BJ (cell line): ENCODE results near the gene VAV2. TPM values are rescaled to one million over a fixed set of nuclear protein-coding genes. Genes with fewer than 3 reads are reported as not detected.

Experiments used
- CTCF ChIA-PET: fragments of 350-600 bp; formaldehyde crosslinking; extraction: SDS; loops from one replicate; lab custom pipeline; 2021; ENCODE audit warnings: antibody characterized with exemption, inconsistent platforms; lab: Yijun Ruan, JAX
- POLR2A ChIA-PET: fragments of 300-600 bp; sonication (Branson Sonifier 250); formaldehyde crosslinking; extraction: SDS; loops from one replicate; lab custom pipeline; 2021; ENCODE audit warnings: antibody characterized with exemption; lab: Charles Lee
- DNase-seq: peaks from one replicate; pipeline ENCODE4 v3.0.0-alpha.2; 2011; ENCODE audit warnings: low read depth
- H3K27me3 ChIP-seq: 2 replicates; pipeline ENCODE4 v1.6.0; 2011; ENCODE audit warnings: low read length; ENCODE audit not compliant: control insufficient read depth, insufficient read depth
- H3K36me3 ChIP-seq: 2 replicates; pipeline ENCODE4 v1.5.1; 2011; ENCODE audit warnings: low read length; ENCODE audit not compliant: control insufficient read depth, insufficient read depth
- H3K4me3 ChIP-seq: 2 replicates; pipeline ENCODE4 v1.5.1; 2011; ENCODE audit warnings: low read depth, mild to moderate bottlenecking, control low read depth, low read length
- CTCF ChIP-seq: IDR thresholded peaks from 2 replicates; pipeline ENCODE4 v1.5.1; 2011; ENCODE audit warnings: low read depth, mild to moderate bottlenecking, control low read depth, inconsistent platforms, low read length, moderate library complexity; ENCODE audit not compliant: insufficient read depth
- polyA plus RNA-seq: library from polyadenylated mRNA; depleted of rRNA; stranded (reverse); fragments of >200 nt; gene quantifications from 2 replicates; pipeline ENCODE4 v1.2.3, GENCODE V29; 2011

The VAV2 gene
- polyA plus RNA-seq, 1 experiment: 9.9 TPM

- no peak for DNase-seq
- CTCF ChIA-PET: no interaction called here
- no peak for TF ChIP-seq CTCF
- Histone ChIP-seq H3K36me3 (peaks cover 38% of the 10 kb centered on the region), H3K4me3 (no peak overlapping the region), H3K27me3 (no peaks in the 10 kb centered on the region)
- POLR2A ChIA-PET: no interaction called here
These were observed 47.5 kb upstream of the VAV2 start for GRCh38 chr9:134039386-134040175.

GRCh38 chr9:134037641-134038040 lies 45.5 kb upstream of the VAV2 start:
- Histone ChIP-seq H3K36me3 (peaks cover 45% of the 10 kb centered on the region), H3K4me3 (no peak overlapping the region), H3K27me3 (no peaks in the 10 kb centered on the region)
- DNase-seq: no peak
- ChIA-PET CTCF (interaction anchor here (0.6 kb wide), 1 partner anchor 23 kb away, joined by 3 read pairs; no protein-coding TSS in a partner anchor), POLR2A (no interaction called here)
- TF ChIP-seq CTCF: no peak

- ChIA-PET CTCF (interaction anchor here (2.5 kb wide), 1 partner anchor 10 kb away, joined by 4 read pairs; the partner anchor contains the start of gene BRD3OS), POLR2A (no interaction called here)
- Histone ChIP-seq H3K27me3 (no peaks in the 10 kb centered on the region), H3K4me3 (no peak overlapping the region), H3K36me3 (peaks cover 40% of the 10 kb centered on the region)
- no peak for DNase-seq
- TF ChIP-seq CTCF: no peak
These were observed 44.0 kb upstream of the VAV2 start for GRCh38 chr9:134036130-134036529.

- no peak for DNase-seq
- H3K27me3 ChIP-seq: no peaks in the 10 kb centered on the region
- H3K36me3 ChIP-seq: peaks cover 41% of the 10 kb centered on the region
- no peak for TF ChIP-seq CTCF
- ChIA-PET CTCF (interaction anchor here (2.5 kb wide), 1 partner anchor 10 kb away, joined by 4 read pairs; the partner anchor contains the start of gene BRD3OS), POLR2A (no interaction called here)
- no peak overlapping the region for H3K4me3 ChIP-seq
These were observed 43.2 kb upstream of the VAV2 start for GRCh38 chr9:134035041-134036039.
